ENCODE data around the gene KIAA1328. TPM values are rescaled to one million over a fixed set of nuclear protein-coding genes. Genes with fewer than 3 reads are reported as not detected.

KIAA1328 gene
- total and polyA plus RNA-seq, 8 donors, result 2.1 to 5.2 (median 3.6) TPM

DNA sequence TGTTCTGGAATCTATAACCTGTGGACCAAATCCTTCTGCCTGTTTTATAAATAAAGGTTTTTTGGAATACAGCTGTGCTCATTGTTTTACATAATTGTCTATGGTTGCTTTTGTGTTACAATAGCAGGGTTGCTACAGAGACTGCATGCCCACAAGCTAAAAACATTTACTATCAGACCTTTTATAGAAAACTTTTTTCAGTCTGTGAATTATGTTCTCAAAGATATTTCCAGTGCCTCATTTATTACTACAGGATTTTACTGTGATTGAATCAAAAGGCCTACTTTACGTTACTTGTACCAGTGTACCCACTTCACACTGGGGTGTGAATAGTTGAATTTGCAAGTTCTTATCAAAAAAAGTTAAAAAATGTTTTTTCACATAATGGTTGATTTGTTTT, 7.0 kb downstream of the KIAA1328 start:
- H3K36me3 ChIP-seq, result no peaks in the 10 kb centered on the region
- H3K27ac ChIP-seq, result no peak overlapping the region
- FAIRE-seq, result no peak
- H3K4me1 ChIP-seq, result no peaks in the 10 kb centered on the region
- ATAC-seq, result no peak
- H3K27me3 ChIP-seq, result no peaks in the 10 kb centered on the region
- 96 to 98% methylated on average over 1 of the region's 1 CpG for WGBS, 2 donors
- TF ChIP-seq, protein P1, sequence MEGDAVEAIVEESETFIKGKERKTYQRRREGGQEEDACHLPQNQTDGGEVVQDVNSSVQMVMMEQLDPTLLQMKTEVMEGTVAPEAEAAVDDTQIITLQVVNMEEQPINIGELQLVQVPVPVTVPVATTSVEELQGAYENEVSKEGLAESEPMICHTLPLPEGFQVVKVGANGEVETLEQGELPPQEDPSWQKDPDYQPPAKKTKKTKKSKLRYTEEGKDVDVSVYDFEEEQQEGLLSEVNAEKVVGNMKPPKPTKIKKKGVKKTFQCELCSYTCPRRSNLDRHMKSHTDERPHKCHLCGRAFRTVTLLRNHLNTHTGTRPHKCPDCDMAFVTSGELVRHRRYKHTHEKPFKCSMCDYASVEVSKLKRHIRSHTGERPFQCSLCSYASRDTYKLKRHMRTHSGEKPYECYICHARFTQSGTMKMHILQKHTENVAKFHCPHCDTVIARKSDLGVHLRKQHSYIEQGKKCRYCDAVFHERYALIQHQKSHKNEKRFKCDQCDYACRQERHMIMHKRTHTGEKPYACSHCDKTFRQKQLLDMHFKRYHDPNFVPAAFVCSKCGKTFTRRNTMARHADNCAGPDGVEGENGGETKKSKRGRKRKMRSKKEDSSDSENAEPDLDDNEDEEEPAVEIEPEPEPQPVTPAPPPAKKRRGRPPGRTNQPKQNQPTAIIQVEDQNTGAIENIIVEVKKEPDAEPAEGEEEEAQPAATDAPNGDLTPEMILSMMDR (IDR thresholded peaks at IDR 0.05), result no peak
- intact Hi-C loops (cut with DNase I), result no loop called here
- H3K4me3 ChIP-seq, result no peak overlapping the region
- DNase-seq, result no peak
- H3K9me3 ChIP-seq, result no peaks in the 10 kb centered on the region

DNA sequence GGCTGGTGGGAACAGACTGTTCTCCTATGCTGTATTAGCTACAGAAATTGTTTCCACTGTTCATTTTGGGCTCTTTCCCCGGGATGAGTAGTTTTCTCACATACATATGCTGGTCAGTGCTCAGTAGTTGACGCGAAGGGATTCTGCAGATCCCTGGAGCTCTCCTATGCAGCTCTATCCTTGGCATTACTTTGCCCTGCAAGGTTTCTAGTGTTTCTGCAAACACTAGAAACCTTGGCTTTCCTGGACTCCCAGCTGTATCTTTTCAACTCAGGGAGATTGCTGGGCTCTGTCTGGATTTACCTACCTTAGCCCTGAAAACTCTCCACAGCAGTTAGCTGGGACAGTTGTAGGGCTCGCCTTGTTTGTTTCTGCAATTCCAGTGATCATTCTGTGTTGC, 10.9 kb downstream of the KIAA1328 start:
- no peaks in the 10 kb centered on the region for H3K4me1 ChIP-seq
- TF ChIP-seq, protein P1 (IDR thresholded peaks at IDR 0.05), result no peak
- 93 to 96% methylated on average over 4 of the region's 4 CpGs for WGBS, 2 donors
- H3K27ac ChIP-seq, result no peak overlapping the region
- intact Hi-C loops (cut with DNase I), result no loop called here
- no peak for DNase-seq
- H3K9me3 ChIP-seq, result no peaks in the 10 kb centered on the region
- ATAC-seq, result peak in 1 of 4 donors; percentile 11
- H3K27me3 ChIP-seq, result no peaks in the 10 kb centered on the region
- FAIRE-seq, result no peak
- H3K36me3 ChIP-seq, result no peaks in the 10 kb centered on the region
- no peak overlapping the region for H3K4me3 ChIP-seq

DNA sequence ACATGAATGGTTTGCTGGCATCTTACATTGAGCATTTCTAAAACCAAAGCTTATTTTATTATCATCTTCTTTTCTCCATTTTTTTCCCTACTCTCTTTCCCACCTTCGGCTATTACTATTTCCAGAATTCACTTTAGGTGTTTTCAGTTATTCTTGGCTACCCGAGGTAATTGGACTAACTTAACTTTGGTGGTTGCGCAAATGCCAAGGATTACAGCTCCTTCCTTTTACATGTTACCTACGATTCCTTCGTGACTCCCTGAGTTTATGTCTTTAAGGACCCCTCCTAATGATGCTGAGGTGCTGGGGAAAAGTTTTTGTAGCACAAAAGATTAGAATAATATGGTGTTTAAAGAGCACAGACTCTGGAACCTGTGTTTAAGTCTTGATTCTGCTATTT, 14.3 kb downstream of the KIAA1328 start:
- TF ChIP-seq, protein P1 (IDR thresholded peaks at IDR 0.05), result no peak
- Histone ChIP-seq H3K27ac (no peak overlapping the region), H3K27me3 (no peaks in the 10 kb centered on the region), H3K4me1 (no peaks in the 10 kb centered on the region), H3K9me3 (no peaks in the 10 kb centered on the region), H3K4me3 (no peak overlapping the region), H3K36me3 (no peaks in the 10 kb centered on the region)
- intact Hi-C loops (cut with DNase I), result no loop called here
- FAIRE-seq (no peak), DNase-seq (no peak), ATAC-seq (no peak)
- WGBS, 2 donors, result 95 to 96% methylated on average over 5 of the region's 5 CpGs

DNA sequence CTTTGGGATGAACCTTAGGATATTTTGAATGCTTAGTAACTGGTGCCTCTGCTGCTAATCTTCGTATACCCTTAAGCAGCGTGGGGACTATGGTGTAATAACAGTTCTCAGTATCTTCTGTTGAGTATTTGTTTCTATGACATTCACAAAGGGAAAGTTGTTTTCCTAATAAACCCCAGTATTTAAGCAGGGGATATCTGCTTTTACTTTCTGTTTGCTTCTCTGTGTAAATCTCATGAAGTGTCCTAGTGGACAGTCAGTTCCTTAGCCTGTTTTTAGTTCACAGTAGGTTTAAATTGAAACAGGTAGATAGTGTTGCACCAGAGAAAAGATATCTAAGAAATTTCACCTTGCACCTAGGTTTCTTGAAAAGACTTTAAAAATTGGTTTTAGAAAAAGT, 14.9 kb downstream of the KIAA1328 start:
- H3K4me3 ChIP-seq, result no peak overlapping the region
- no peak for ATAC-seq

DNA sequence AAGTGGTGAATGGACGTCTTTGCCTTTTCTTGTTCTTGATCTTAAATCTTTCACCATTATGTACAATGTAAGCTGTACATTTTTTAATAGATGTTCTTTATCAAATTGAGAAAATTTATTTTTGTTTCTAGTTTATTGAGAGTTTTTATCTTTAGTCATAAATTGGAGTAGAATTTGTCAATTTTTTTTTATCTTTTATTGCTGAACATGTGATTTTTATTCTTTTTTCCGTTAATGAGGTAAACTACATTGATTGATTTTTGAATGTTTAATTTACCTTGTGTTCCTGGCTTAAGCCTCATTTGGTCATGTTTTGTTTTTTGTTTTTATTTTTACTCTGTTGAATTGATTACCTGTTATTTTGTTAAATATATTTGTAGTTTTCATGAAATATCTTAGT, 19.7 kb downstream of the KIAA1328 start:
- Histone ChIP-seq H3K27me3 (no peaks in the 10 kb centered on the region), H3K36me3 (no peaks in the 10 kb centered on the region), H3K4me1 (no peaks in the 10 kb centered on the region), H3K27ac (no peak overlapping the region), H3K4me3 (no peak overlapping the region), H3K9me3 (no peaks in the 10 kb centered on the region)
- DNase-seq (no peak), ATAC-seq (no peak), FAIRE-seq (peak; percentile 82)
- TF ChIP-seq, protein P1 (IDR thresholded peaks at IDR 0.05), result no peak
- intact Hi-C loops (cut with DNase I), result no loop called here
- WGBS, 2 donors, result 92% methylated on average over 2 of the region's 2 CpGs

More for the DNA sequence above, 14.9 kb downstream of the KIAA1328 start:
- H3K4me1 ChIP-seq, result no peaks in the 10 kb centered on the region
- no peaks in the 10 kb centered on the region for H3K27me3 ChIP-seq
- no peak overlapping the region for H3K27ac ChIP-seq
- DNase-seq, result no peak
- WGBS, 2 donors, result 94% methylated on average over 2 of the region's 2 CpGs
- H3K36me3 ChIP-seq, result no peaks in the 10 kb centered on the region
- no peak for FAIRE-seq
- intact Hi-C loops (cut with DNase I), result no loop called here
- TF ChIP-seq, protein P1 (IDR thresholded peaks at IDR 0.05), result no peak
- H3K9me3 ChIP-seq, result no peaks in the 10 kb centered on the region
